Mesendoderm (in vitro differentiated cells): ENCODE data around the gene TSC2.
"Not testable (repeated sequence)": the region's sequence is repeated elsewhere in the genome, so short reads cannot be mapped to it uniquely, and the experiment has no call there.

Experiments used
- DNase-seq: peaks from one replicate; pipeline ENCODE4 v3.0.0; 2013
- H2AK5ac ChIP-seq: 2 replicates; pipeline ENCODE4 v1.6.1; 2013; ENCODE audit warnings: low read length, inconsistent platforms
- H2BK120ac ChIP-seq: 2 replicates; pipeline ENCODE4 v1.6.1; 2013; ENCODE audit warnings: low read depth, mild to moderate bottlenecking, low read length, moderate library complexity, mixed read lengths
- H2BK15ac ChIP-seq: replicated peaks from 2 replicates; pipeline ENCODE4 v1.6.1; 2013; ENCODE audit warnings: low read depth, mild to moderate bottlenecking, moderate library complexity
- H2BK5ac ChIP-seq: 2 replicates; pipeline ENCODE4 v1.6.1; 2013; ENCODE audit warnings: low read length, inconsistent platforms
- H3K18ac ChIP-seq: 2 replicates; pipeline ENCODE4 v1.6.1; 2013; ENCODE audit warnings: mild to moderate bottlenecking, low read length, mixed read lengths
- H3K23ac ChIP-seq: one replicate; pipeline ENCODE4 v1.6.1; 2013; ENCODE audit warnings: low read length
- H3K27ac ChIP-seq: 2 replicates; pipeline ENCODE4 v1.5.1; 2013; ENCODE audit warnings: low read depth, mild to moderate bottlenecking, inconsistent platforms, low read length, moderate library complexity
- H3K27me3 ChIP-seq: 2 replicates; pipeline ENCODE4 v1.6.1; 2013; ENCODE audit warnings: low read length, control low read depth, mild to moderate bottlenecking, inconsistent platforms; ENCODE audit not compliant: insufficient read depth, poor library complexity
- H3K36me3 ChIP-seq: 2 replicates; pipeline ENCODE4 v1.6.1; 2013; ENCODE audit warnings: low read length, inconsistent platforms; ENCODE audit not compliant: control insufficient read depth, insufficient read depth
- H3K4ac ChIP-seq: one replicate; pipeline ENCODE4 v1.6.1; 2013; ENCODE audit warnings: low read depth, mild to moderate bottlenecking, low read length, moderate library complexity
- H3K4me1 ChIP-seq: 2 replicates; pipeline ENCODE4 v1.6.1; 2013; ENCODE audit warnings: low read depth, low read length, inconsistent platforms; ENCODE audit not compliant: control insufficient read depth
- H3K4me2 ChIP-seq: 2 replicates; pipeline ENCODE4 v1.6.1; 2013; ENCODE audit warnings: low read length
- H3K4me3 ChIP-seq: 2 replicates; pipeline ENCODE4 v1.5.1; 2013; ENCODE audit warnings: mild to moderate bottlenecking, low read length
- H3K56ac ChIP-seq: one replicate; pipeline ENCODE4 v1.6.1; 2013; ENCODE audit warnings: low read length
- H3K79me1 ChIP-seq: 2 replicates; pipeline ENCODE4 v1.6.1; 2013; ENCODE audit warnings: low read length, inconsistent platforms
- H3K79me2 ChIP-seq: 2 replicates; pipeline ENCODE4 v1.6.1; 2013; ENCODE audit warnings: mild to moderate bottlenecking, low read length; ENCODE audit not compliant: control insufficient read depth, insufficient read depth
- H3K9ac ChIP-seq: 2 replicates; pipeline ENCODE4 v1.6.1; 2013; ENCODE audit warnings: low read length, inconsistent platforms
- H4K5ac ChIP-seq: one replicate; pipeline ENCODE4 v1.6.1; 2013; ENCODE audit warnings: low read length
- H4K8ac ChIP-seq: one replicate; pipeline ENCODE4 v1.6.1; 2013; ENCODE audit warnings: low read depth, mild to moderate bottlenecking, control low read depth, low read length, moderate library complexity
- WGBS: extraction: QIAGEN DNeasy Blood & Tissue Kit; methylation state at CpG from one replicate; pipeline ENCODE4 v1.1.7; 2013; ENCODE audit warnings: low lambda C conversion rate, missing lambda C conversion rate; ENCODE audit not compliant: insufficient coverage; ENCODE audit errors: extremely low coverage; 5-methylcytosine and 5-hydroxymethylcytosine counted together

The TSC2 gene

DNA sequence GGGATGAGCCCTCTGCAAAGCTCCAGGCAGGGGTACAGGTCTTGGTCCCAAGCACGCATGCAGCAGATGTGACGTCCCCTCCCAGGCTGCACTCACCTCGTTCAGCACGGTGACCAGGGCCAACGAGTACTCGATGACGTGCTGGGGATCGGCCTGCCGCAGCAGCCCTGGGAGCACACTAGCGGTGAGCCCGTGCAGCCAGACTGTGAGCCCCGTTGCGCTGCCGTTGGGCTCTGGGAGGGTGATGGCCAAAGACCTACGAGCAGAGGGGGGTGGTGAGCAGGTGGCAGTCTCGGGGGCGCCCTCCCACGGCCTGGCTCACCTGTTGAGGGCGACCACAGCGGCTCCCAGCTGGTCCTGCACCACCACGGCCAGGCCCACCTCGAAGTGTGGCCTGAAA, 58.0 kb downstream of the TSC2 start:
- H3K23ac ChIP-seq, H3K4ac ChIP-seq, H2BK5ac ChIP-seq, H3K4me3 ChIP-seq, H4K5ac ChIP-seq, H3K79me2 ChIP-seq, H3K4me1 ChIP-seq, H3K18ac ChIP-seq, H3K9ac ChIP-seq, H2BK120ac ChIP-seq, H3K56ac ChIP-seq, H4K8ac ChIP-seq, H2AK5ac ChIP-seq, H3K79me1 ChIP-seq, H3K4me2 ChIP-seq, H3K27me3 ChIP-seq, H3K36me3 ChIP-seq, DNase-seq, H3K27ac ChIP-seq, H2BK15ac ChIP-seq: not testable (repeated sequence)
- no CpG with 5 or more reads among the region's 22 CpGs for WGBS

GRCh38 chr16:2106211-2106610, 58.4 kb downstream of the TSC2 start:
- H2BK5ac ChIP-seq, H3K23ac ChIP-seq, H2AK5ac ChIP-seq, H3K4me2 ChIP-seq, H4K8ac ChIP-seq, H3K79me1 ChIP-seq, H2BK15ac ChIP-seq, H2BK120ac ChIP-seq, H3K4me1 ChIP-seq, H3K27me3 ChIP-seq, H3K27ac ChIP-seq, H3K4ac ChIP-seq, H3K56ac ChIP-seq, H3K79me2 ChIP-seq, H3K9ac ChIP-seq, H3K18ac ChIP-seq, DNase-seq, H3K36me3 ChIP-seq, H4K5ac ChIP-seq, H3K4me3 ChIP-seq: not testable (repeated sequence)
- no CpG with 5 or more reads among the region's 38 CpGs for WGBS

DNA sequence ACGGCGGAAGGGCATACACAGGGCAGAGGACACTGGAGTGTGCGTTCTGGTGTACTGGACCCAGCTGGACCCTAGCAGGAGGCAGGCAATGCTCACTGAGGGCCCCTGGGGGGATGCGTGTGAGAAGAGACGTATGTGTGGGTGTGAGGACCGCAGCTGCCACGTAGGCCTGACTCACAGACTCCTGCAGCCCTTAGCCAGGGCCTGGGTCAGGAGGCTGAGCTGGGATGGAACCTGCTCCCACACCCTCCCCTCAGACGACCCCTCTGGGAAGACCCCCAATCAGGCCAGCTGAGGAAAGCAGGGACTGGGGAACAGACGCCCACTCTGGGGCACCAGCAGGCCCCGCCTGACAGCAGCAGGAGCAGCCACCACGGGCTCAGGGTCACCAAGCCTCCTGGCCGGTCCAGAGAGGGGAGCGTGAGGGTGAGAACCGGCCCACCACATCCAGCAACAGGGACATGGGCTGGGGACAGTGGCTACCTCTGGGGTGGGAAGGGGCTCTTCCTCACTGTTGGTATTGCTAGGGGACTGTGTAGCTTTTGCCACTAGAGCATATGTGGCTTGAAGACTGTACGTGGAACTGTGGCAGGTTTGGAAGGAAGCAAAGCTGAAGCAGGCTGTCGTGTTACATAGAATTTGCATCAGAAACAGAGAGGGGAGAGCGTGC, 59.5 kb downstream of the TSC2 start:
- H2BK5ac ChIP-seq, DNase-seq, H3K56ac ChIP-seq, H3K4me3 ChIP-seq, H3K9ac ChIP-seq, H3K27ac ChIP-seq, H4K8ac ChIP-seq, H3K27me3 ChIP-seq, H2BK15ac ChIP-seq, H3K79me1 ChIP-seq, H3K23ac ChIP-seq, H4K5ac ChIP-seq, H3K4me2 ChIP-seq, H2AK5ac ChIP-seq, H3K4me1 ChIP-seq, H3K79me2 ChIP-seq, H3K18ac ChIP-seq, H3K4ac ChIP-seq, H3K36me3 ChIP-seq, H2BK120ac ChIP-seq: not testable (repeated sequence)
- WGBS, result no CpG with 5 or more reads among the region's 17 CpGs

DNA sequence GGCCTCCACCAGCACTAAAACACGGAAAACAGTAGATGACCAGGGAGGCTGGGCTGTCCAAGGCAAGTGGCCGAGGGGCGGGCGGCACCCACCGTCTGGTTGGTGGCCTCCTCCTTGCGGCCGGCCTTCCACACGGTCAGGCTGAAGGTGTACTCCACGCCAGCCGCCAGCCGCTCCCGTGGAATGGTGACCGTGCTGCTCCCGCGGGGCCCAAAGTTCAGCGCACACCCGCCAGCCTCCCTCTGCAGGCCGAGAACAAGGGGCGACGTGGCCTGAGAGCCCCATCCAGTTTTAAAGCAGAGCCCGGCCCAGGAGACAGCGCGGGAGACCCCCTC, 60.0 kb downstream of the TSC2 start:
- H4K8ac ChIP-seq, H2BK120ac ChIP-seq, H3K79me2 ChIP-seq, H3K27me3 ChIP-seq, H2AK5ac ChIP-seq, H3K4me1 ChIP-seq, DNase-seq, H3K4me3 ChIP-seq, H3K79me1 ChIP-seq, H4K5ac ChIP-seq, H3K18ac ChIP-seq, H3K56ac ChIP-seq, H3K9ac ChIP-seq, H3K23ac ChIP-seq, H3K36me3 ChIP-seq, H2BK15ac ChIP-seq, H3K27ac ChIP-seq, H3K4me2 ChIP-seq, H3K4ac ChIP-seq, H2BK5ac ChIP-seq: not testable (repeated sequence)
- WGBS, result no CpG with 5 or more reads among the region's 23 CpGs

DNA sequence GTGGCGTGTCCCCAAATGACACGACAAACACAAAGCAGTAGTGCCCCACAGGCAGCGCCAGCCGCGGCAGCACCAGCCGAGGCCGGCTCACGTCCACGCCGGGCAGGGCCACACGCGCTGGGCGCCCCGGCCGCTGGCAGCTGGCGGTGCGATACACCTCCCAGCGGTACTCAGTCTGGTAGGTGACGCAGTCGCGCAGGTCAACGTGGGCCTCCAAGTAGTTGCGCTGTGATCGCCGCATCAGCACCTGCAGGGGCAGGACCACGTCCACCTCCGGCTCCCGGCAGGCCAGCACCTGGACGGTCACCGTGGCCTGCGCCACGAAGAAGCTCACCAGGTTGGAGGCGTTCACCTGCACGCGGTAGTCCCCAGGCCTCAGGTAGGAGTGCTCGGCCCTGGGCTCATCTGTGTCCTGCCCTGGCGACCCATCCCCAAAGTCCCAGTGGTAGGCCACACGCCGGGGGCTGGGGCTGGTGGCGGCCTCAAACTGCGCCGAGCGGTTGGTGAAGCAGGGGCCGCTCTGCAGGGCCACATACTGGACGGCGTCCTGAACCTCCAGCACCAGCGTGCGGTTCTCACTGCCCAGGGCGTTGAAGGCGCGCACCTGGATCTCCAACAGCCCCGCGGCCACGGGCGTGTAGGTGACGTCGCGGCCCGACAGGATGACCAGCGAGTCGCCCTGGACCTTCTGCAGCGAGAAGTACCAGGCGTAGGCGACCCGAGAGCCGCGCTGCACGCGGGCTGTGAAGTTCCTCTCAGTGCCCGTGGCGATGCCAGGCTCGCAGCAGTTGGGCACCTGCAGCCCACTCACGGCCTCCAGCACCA, 60.9 kb downstream of the TSC2 start:
- WGBS, result no CpG with 5 or more reads among the region's 73 CpGs
- H4K5ac ChIP-seq, H3K79me1 ChIP-seq, DNase-seq, H3K56ac ChIP-seq, H4K8ac ChIP-seq, H3K9ac ChIP-seq, H2BK5ac ChIP-seq, H3K4ac ChIP-seq, H3K79me2 ChIP-seq, H3K18ac ChIP-seq, H2BK120ac ChIP-seq, H2BK15ac ChIP-seq, H3K36me3 ChIP-seq, H3K4me3 ChIP-seq, H3K4me1 ChIP-seq, H3K27me3 ChIP-seq, H3K4me2 ChIP-seq, H3K27ac ChIP-seq, H2AK5ac ChIP-seq, H3K23ac ChIP-seq: not testable (repeated sequence)

GRCh38 chr16:2109271-2109580, 61.4 kb downstream of the TSC2 start:
- H3K79me2 ChIP-seq, H2BK15ac ChIP-seq, H3K4me3 ChIP-seq, H4K5ac ChIP-seq, H3K36me3 ChIP-seq, H3K27ac ChIP-seq, H3K4me2 ChIP-seq, H3K23ac ChIP-seq, H2BK5ac ChIP-seq, H2AK5ac ChIP-seq, H3K27me3 ChIP-seq, H2BK120ac ChIP-seq, H3K18ac ChIP-seq, H3K56ac ChIP-seq, H3K4me1 ChIP-seq, H3K79me1 ChIP-seq, H3K4ac ChIP-seq, DNase-seq, H4K8ac ChIP-seq, H3K9ac ChIP-seq: not testable (repeated sequence)
- WGBS, result no CpG with 5 or more reads among the region's 25 CpGs
